Epithelial cell of esophagus (primary cell): ENCODE measurements around the gene DLG3.

Source experiments
- DNase-seq: peaks from one replicate; pipeline ENCODE4 v3.0.0; 2010; ENCODE audit warnings: low read depth
- H3K4me3 ChIP-seq: 2 replicates; pipeline ENCODE4 v1.5.1; 2011; ENCODE audit warnings: mild to moderate bottlenecking, low read length, control low read depth
- TF ChIP-seq, protein P1 (sequence below): IDR thresholded peaks from 2 replicates; pipeline ENCODE4 v1.5.1; 2011; ENCODE audit warnings: low read depth, mild to moderate bottlenecking, low read length, control low read depth, inconsistent platforms; ENCODE audit not compliant: insufficient read depth; ENCODE audit errors: missing control alignments

The DLG3 gene

DNA sequence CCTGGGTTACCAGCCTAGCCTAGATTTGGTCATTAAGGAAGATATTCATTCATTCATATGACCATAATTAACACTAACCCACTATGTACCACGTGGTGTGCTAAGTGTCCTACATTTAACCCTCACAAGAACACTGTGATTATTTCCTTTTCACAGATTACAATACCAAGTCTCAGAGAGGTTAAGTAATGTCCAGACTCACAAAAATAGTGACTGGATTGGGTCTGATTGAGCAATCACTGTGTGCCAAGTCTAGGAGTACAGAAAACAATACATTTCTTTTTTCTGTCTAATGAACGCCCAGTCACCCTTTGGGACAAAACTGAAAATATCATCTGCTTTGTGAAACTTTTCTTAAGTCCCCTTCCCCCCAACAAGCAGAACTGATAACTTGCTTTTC is 7.6 kb upstream of the DLG3 start:
- TF ChIP-seq, protein P1, sequence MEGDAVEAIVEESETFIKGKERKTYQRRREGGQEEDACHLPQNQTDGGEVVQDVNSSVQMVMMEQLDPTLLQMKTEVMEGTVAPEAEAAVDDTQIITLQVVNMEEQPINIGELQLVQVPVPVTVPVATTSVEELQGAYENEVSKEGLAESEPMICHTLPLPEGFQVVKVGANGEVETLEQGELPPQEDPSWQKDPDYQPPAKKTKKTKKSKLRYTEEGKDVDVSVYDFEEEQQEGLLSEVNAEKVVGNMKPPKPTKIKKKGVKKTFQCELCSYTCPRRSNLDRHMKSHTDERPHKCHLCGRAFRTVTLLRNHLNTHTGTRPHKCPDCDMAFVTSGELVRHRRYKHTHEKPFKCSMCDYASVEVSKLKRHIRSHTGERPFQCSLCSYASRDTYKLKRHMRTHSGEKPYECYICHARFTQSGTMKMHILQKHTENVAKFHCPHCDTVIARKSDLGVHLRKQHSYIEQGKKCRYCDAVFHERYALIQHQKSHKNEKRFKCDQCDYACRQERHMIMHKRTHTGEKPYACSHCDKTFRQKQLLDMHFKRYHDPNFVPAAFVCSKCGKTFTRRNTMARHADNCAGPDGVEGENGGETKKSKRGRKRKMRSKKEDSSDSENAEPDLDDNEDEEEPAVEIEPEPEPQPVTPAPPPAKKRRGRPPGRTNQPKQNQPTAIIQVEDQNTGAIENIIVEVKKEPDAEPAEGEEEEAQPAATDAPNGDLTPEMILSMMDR, result no peak
- DNase-seq, result no peak
- H3K4me3 ChIP-seq, result no peak overlapping the region

DNA sequence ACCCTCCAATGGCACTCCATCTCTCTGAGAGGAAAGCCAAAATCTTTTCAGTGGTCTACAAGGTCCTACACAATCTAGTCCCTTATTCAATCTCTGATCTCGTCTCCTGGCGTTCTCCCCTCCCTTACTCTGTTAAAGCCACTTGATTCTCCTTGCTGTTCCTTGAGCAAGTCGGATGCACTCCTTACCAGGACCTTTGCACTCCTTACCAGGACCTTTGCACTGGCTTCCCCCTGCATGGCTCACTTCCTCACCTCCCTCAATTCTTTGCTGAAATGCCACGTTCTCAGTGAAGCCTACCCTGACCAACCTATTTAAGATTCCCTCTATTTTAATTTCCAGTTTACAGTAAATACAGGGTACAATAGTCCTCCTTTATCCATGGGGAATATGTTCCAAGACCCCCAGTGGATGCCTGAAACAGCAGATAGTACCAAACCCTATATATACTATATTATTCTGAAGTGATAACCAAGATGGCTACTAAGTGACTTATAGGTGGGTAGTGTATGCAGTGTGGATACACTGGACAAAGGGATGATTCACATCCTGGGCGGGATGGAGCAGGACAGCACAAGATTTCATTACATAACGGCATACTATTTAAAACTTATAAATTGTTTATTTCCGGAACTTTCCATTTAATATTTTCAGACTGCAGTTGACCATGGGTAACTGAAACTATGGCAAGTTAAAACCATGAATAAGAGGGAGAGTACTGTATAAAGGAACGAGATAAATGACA is 6.5 kb upstream of the DLG3 start:
- peak; percentile 56 for DNase-seq
- H3K4me3 ChIP-seq, result no peak overlapping the region
- TF ChIP-seq, protein P1, result no peak

GRCh38 chrX:70439016-70439415 is 5.6 kb upstream of the DLG3 start:
- H3K4me3 ChIP-seq, result no peak overlapping the region
- TF ChIP-seq, protein P1, result no peak
- peak; percentile 33 for DNase-seq

GRCh38 chrX:70442224-70442623 is 2.4 kb upstream of the DLG3 start:
- TF ChIP-seq, protein P1, result no peak
- no peak overlapping the region for H3K4me3 ChIP-seq
- DNase-seq, result no peak

DNA sequence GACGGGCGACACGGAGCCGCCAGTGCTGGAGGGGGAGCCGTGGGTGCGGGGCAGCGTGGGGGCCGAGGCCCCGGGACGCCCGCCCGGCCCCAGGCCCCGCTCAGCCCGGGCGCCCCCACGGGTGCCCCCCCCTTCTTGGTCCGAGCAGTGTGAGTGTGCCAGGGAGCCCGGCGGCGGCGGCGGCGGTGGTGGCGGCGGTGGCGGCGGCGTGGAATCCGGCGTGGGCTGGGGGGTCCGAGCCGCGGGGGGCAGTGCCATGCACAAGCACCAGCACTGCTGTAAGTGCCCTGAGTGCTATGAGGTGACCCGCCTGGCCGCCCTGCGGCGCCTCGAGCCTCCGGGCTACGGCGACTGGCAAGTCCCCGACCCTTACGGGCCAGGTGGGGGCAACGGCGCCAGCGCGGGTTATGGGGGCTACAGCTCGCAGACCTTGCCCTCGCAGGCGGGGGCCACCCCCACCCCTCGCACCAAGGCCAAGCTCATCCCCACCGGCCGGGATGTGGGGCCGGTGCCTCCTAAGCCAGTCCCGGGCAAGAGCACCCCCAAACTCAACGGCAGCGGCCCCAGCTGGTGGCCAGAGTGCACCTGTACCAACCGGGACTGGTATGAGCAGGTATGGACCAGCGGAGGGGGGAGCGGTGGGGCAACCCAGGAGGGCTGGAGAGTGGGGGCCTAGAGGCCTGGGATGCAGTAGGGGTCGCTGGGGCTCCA is 466 bp downstream of the DLG3 start:
- no peak overlapping the region for H3K4me3 ChIP-seq
- TF ChIP-seq, protein P1, result no peak
- no peak for DNase-seq

- no peak for DNase-seq
- TF ChIP-seq, protein P1, result no peak
- no peak overlapping the region for H3K4me3 ChIP-seq
These were observed 1.3 kb downstream of the DLG3 start for GRCh38 chrX:70445951-70446350.
